HEK293T (cell line): ENCODE results near the gene RBM15B.
A peak's percentile ranks its signal among the peaks of the same experiment; 100 is the strongest.
"Not testable (repeated sequence)": the region's sequence is repeated elsewhere in the genome, so short reads cannot be mapped to it uniquely, and the experiment has no call there.

Experiments
- CTCF ChIA-PET: fragments of 350-600 bp; formaldehyde crosslinking; extraction: SDS; loops from one replicate; lab custom pipeline; 2021; ENCODE audit warnings: antibody characterized with exemption, inconsistent platforms; lab: Yijun Ruan, JAX
- POLR2A ChIA-PET: fragments of 350-600 bp; formaldehyde crosslinking; extraction: SDS; loops from one replicate; lab custom pipeline; 2020; ENCODE audit warnings: antibody characterized with exemption, inconsistent platforms; lab: Yijun Ruan, JAX
- DNase-seq: peaks from one replicate; pipeline ENCODE4 v3.0.0; 2012; ENCODE audit warnings: mixed read lengths; ENCODE audit errors: extremely low spot score
- ARNT ChIP-seq: fragments of 450-650 bp; IDR thresholded peaks from 2 replicates; pipeline ENCODE4 v1.6.1; 2017; ENCODE audit warnings: mild to moderate bottlenecking
- BHLHE40 ChIP-seq: fragments of 450-650 bp; IDR thresholded peaks from 2 replicates; pipeline ENCODE4 v1.6.1; 2016; ENCODE audit warnings: mild to moderate bottlenecking, moderate library complexity, borderline replicate concordance
- CTBP1 ChIP-seq: fragments of 450-650 bp; IDR thresholded peaks from 2 replicates; pipeline ENCODE4 v1.6.1; 2016; ENCODE audit warnings: borderline replicate concordance
- ELF4 ChIP-seq: fragments of 450-650 bp; IDR thresholded peaks from 2 replicates; pipeline ENCODE4 v1.6.1; 2017; ENCODE audit warnings: antibody characterized with exemption
- FOXA1 ChIP-seq: fragments of 450-650 bp; IDR thresholded peaks from 2 replicates; pipeline ENCODE4 v1.6.1; 2016; ENCODE audit warnings: mild to moderate bottlenecking
- FOXK2 ChIP-seq: fragments of 450-650 bp; IDR thresholded peaks from 2 replicates; pipeline ENCODE4 v1.6.1; 2016; ENCODE audit warnings: mild to moderate bottlenecking
- FOXM1 ChIP-seq: fragments of 450-650 bp; IDR thresholded peaks from 2 replicates; pipeline ENCODE4 v1.6.1; 2017; ENCODE audit warnings: mild to moderate bottlenecking, borderline replicate concordance
- HDGF ChIP-seq: fragments of 450-650 bp; IDR thresholded peaks from 2 replicates; pipeline ENCODE4 v1.6.1; 2017; ENCODE audit warnings: antibody characterized with exemption, borderline replicate concordance
- L3MBTL2 ChIP-seq: fragments of 450-650 bp; conservative IDR thresholded peaks from 2 replicates; pipeline ENCODE4 v1.6.1; 2016; ENCODE audit warnings: mild to moderate bottlenecking
- LEF1 ChIP-seq: fragments of 450-650 bp; IDR thresholded peaks from 2 replicates; pipeline ENCODE4 v1.6.1; 2017; ENCODE audit warnings: mild to moderate bottlenecking, borderline replicate concordance
- NFRKB ChIP-seq: fragments of 450-650 bp; IDR thresholded peaks from 2 replicates; pipeline ENCODE4 v1.6.1; 2016; ENCODE audit warnings: mild to moderate bottlenecking, moderate library complexity
- SP1 ChIP-seq: fragments of 450-650 bp; IDR thresholded peaks from 2 replicates; pipeline ENCODE4 v1.6.1; 2017
- SUZ12 ChIP-seq: fragments of 450-650 bp; IDR thresholded peaks from 2 replicates; pipeline ENCODE4 v1.6.1; 2016; ENCODE audit warnings: mild to moderate bottlenecking
- TARDBP ChIP-seq: fragments of 450-650 bp; IDR thresholded peaks from 2 replicates; pipeline ENCODE4 v1.6.1; 2016
- ZNF384 ChIP-seq: fragments of 450-650 bp; IDR thresholded peaks from 2 replicates; pipeline ENCODE4 v1.6.1; 2016
- TF ChIP-seq, protein P1 (sequence below): fragments of 450-650 bp; IDR thresholded peaks from 2 replicates; pipeline ENCODE4 v1.6.1; 2016

Gene RBM15B

DNA sequence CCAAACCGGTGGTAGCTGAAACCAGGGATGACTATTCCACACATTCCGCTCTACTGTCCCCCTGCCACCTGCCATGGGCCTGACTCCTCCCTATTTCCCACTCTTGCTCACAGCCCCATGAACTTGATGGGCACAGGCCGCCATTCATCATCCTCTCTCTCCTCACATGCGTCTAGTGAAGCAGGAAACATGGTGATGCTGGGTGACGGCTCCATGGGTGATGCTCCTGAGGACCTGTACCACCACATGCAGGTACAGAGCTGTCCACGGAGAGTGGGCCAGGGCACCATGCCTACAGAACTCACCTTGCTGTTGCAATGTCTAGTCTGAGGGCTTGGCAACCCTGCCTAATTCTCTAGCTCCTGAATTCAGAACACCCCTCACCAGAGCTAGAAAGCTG, 29.3 kb upstream of the RBM15B start:
- ChIA-PET CTCF (no interaction called here), POLR2A (no interaction called here)
- DNase-seq, result no peak
- TF ChIP-seq ARNT, result no peak
- no peak for TF ChIP-seq HDGF
- TF ChIP-seq BHLHE40, result no peak
- TF ChIP-seq LEF1, result no peak
- no peak for TF ChIP-seq FOXK2
- no peak for TF ChIP-seq L3MBTL2
- no peak for TF ChIP-seq FOXM1
- TF ChIP-seq, protein P1, sequence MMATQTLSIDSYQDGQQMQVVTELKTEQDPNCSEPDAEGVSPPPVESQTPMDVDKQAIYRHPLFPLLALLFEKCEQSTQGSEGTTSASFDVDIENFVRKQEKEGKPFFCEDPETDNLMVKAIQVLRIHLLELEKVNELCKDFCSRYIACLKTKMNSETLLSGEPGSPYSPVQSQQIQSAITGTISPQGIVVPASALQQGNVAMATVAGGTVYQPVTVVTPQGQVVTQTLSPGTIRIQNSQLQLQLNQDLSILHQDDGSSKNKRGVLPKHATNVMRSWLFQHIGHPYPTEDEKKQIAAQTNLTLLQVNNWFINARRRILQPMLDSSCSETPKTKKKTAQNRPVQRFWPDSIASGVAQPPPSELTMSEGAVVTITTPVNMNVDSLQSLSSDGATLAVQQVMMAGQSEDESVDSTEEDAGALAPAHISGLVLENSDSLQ, result no peak
- no peak for TF ChIP-seq CTBP1

DNA sequence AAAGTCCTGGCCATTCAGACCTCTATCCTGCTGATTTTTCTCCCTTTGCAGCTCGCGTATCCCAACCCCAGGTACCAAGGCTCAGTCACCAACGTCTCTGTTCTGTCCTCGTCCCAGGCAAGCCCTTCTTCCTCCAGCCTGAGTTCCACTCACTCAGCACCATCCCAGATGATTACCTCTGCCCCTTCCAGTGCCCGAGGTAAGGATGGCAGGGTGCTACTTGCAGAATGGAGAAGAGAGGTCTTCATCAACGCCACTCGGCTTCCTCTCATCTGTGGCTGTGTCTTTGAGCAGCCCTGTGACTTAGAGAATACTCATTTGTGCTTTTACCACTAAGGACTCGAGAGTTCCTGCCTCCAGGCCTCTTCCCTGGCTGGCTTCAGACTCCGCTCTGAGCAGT, 28.6 kb upstream of the RBM15B start:
- POLR2A ChIA-PET, result no interaction called here
- no peak for DNase-seq
- TF ChIP-seq ARNT (no peak), ZNF384 (no peak), TARDBP (no peak), SUZ12 (no peak), BHLHE40 (no peak), FOXK2 (no peak), LEF1 (no peak), L3MBTL2 (no peak), SP1 (no peak), HDGF (no peak), NFRKB (no peak), FOXA1 (no peak), ELF4 (no peak), CTBP1 (no peak)
- TF ChIP-seq, protein P1, result no peak
- CTCF ChIA-PET, result no interaction called here

DNA sequence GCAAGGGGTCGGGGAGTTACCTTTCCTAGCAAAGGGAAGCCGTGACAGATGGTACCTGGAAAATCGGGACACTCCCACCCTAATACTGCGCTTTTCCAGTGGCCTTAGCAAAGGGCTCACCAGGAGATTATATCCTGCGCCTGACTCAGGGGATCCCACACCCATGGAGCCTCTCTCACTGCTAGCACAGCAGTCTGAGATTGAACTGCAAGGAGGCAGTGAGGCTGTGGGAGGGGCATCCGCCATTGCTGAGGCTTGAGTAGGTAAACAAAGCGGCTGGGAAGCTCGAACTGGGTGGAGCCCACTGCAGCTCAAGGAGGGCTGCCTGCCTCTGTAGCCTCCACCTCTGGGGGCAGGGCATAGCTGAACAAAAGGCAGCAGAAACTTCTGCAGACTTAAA, 22.8 kb upstream of the RBM15B start:
- DNase-seq, CTCF ChIA-PET, POLR2A ChIA-PET: not testable (repeated sequence)

DNA sequence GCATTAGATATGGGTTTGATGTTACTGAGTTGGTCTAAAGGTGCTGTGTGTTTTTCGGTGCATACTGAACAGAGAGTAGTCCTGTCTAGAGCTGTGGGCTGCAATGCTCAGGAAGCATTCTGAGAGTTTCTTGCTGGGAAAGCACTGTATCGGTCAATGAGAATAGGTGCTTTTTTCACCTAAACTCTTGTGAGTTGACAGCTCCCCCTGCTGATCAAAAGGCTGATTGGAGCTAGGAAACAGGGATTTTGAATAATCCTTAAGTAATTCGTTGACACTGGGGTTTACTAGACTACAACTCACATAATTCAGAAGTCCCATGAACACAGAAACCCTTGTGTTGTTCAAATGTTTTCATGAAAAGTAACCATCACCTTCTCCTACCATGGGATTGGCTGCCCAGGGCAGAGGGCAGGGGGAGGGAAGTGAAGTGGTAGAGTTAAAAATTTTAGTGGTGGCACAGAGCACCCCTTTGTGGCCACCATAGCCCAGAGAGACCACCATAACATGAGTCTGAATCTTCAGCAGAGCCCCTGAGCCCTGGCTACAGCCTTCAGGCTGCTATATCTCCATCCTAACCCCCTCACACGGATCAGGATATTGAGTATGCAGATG, 19.0 kb upstream of the RBM15B start:
- DNase-seq, result peak; percentile 56

DNA sequence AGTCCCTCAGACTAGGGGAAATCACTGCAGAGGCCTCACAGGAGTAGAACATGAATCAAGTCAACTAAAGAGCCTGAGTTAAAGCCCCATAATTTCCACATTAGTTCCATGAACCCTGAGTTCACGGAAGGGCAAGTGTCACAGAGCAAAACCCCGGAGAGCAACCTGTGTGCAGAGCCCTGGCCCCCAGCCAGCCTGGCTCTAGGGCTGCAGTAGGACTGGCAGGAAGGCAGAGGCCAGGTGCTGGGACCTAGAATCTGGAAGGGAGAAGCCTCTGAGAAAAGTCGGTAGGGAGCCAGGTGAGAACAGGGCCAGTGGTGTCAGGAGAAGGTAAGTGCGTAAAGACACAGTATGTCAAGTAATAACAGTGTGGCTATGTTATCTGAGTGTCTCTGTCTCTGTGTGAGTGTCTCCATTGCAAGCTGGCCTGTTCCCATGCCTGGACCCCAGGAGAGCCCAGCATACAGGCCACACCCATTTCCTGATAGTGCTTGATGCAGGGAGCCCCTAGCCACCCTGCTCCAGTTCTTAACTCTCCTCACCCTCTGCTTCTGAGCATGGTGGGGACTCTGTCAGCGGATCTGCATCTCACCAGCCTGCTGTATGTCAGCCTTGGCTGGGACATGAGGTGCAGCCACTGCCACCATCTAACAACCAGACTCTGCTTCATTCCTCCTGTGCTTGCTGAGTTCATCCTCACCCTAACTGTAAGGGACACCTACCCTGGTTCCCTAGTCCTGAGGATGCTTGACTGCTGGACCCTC, 17.2 kb upstream of the RBM15B start:
- TF ChIP-seq ZNF384 (no peak), TARDBP (no peak), ARNT (no peak), HDGF (no peak)
- CTCF ChIA-PET, result no interaction called here
- no peak for DNase-seq
- POLR2A ChIA-PET, result no interaction called here

More for the DNA sequence above, 19.0 kb upstream of the RBM15B start:
- CTCF ChIA-PET, result interaction anchor here (0.6 to 1.3 kb wide), 9 partner anchors 12 to 756 kb away, joined by 3 to 10 read pairs (median 3); partner anchors contain the start of genes MANF and MAPKAPK3
- no peak for TF ChIP-seq CTBP1
- no peak for TF ChIP-seq FOXM1
- no peak for TF ChIP-seq ARNT
- TF ChIP-seq ZNF384, result no peak
- no peak for TF ChIP-seq BHLHE40
- no peak for TF ChIP-seq TARDBP
- TF ChIP-seq FOXK2, result no peak
- no peak for TF ChIP-seq L3MBTL2
- TF ChIP-seq SP1, result no peak
- no peak for TF ChIP-seq FOXA1
- TF ChIP-seq, protein P1, result no peak
- no peak for TF ChIP-seq NFRKB
- no peak for TF ChIP-seq LEF1
- no peak for TF ChIP-seq SUZ12
- POLR2A ChIA-PET, result interaction anchor here (1.0 to 1.1 kb wide), 2 partner anchors 272 to 755 kb away, joined by 3 read pairs; partner anchors contain the start of gene MAPKAPK3

DNA sequence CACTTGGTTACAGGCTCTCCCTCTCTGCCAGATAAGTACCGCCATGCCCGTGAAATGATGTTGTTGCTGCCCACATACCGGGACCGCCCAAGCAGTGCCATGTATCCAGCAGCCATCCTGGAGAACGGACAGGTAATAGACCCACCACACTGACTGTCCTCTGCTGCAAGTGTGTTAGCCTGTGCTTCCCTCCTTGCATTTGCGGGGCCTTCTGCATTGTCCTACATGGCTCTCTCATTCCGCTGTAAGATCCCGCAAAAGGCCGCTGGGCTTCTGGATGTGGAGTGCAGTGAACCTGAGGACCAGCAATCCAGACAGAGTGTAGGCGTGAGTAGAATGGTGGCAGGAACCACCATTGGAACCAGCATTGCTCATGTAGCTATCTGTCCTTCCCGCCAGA, 16.6 kb upstream of the RBM15B start:
- ChIA-PET CTCF (interaction anchor here (1.3 kb wide), 1 partner anchor 276 kb away, joined by 3 read pairs; no protein-coding TSS in a partner anchor), POLR2A (interaction anchor here (0.9 kb wide), 1 partner anchor 10 kb away, joined by 4 read pairs; the partner anchor contains the start of gene MANF)
- DNase-seq, result no peak
- no peak for TF ChIP-seq ARNT
- no peak for TF ChIP-seq NFRKB
- TF ChIP-seq SP1, result no peak
- TF ChIP-seq SUZ12, result no peak
- no peak for TF ChIP-seq L3MBTL2
- no peak for TF ChIP-seq ZNF384
- TF ChIP-seq HDGF, result no peak
- TF ChIP-seq FOXK2, result no peak
- no peak for TF ChIP-seq CTBP1
- no peak for TF ChIP-seq FOXM1
- no peak for TF ChIP-seq ELF4
